Esophagus squamous epithelium (tissue), 5 donors: ENCODE results near the gene GPRC5B. TPM values are rescaled to one million over a fixed set of nuclear protein-coding genes. Genes with fewer than 3 reads are reported as not detected.
A peak's percentile ranks its signal among the peaks of the same experiment; 100 is the strongest.

Source experiments
- DNase-seq: peaks from one replicate; lab custom pipeline; 2025; lab: John Stamatoyannopoulos, UW
- H3K27ac ChIP-seq, 4 donors: fragments of 200-600 bp; sonication (generic); one replicate each; pipeline ENCODE4 v1.5.1; 2016 to 2019; ENCODE audit warnings: mild to moderate bottlenecking in 1 of 4
- H3K27me3 ChIP-seq, 4 donors: fragments of 200-600 bp; sonication (generic); 1 replicate in 3 of 4; 2 replicates in 1 of 4; pipeline versions ENCODE4 v1.5.1 to v1.6.0; 2017 to 2021; ENCODE audit warnings: antibody characterized with exemption in 1 of 4
- H3K36me3 ChIP-seq, 3 donors: fragments of 200-600 bp; sonication (generic); one replicate each; pipeline ENCODE4 v1.5.1; 2016 to 2019
- H3K4me1 ChIP-seq, 3 donors: fragments of 200-600 bp; sonication (generic); one replicate each; pipeline ENCODE4 v1.5.1; 2017 to 2019
- H3K4me3 ChIP-seq, 4 donors: fragments of 200-600 bp; sonication (generic); 1 replicate in 3 of 4; 2 replicates in 1 of 4; pipeline ENCODE4 v1.5.1; 2016 to 2019; ENCODE audit warnings: mild to moderate bottlenecking in 2 of 4, moderate library complexity in 1 of 4
- H3K9me3 ChIP-seq, 3 donors: fragments of 200-600 bp; sonication (generic); one replicate each; pipeline ENCODE4 v1.5.1; 2016 to 2019
- CTCF ChIP-seq, 6 experiments: fragments of 450-650 bp in 4 of 6; fragments of 200-600 bp in 2 of 6; sonication (generic) in 2 of 6; IDR thresholded peaks; one replicate each; pipeline ENCODE4 v1.5.1; 2016 to 2019; ENCODE audit warnings: antibody characterized with exemption in 6 of 6, mild to moderate bottlenecking in 4 of 6, moderate library complexity in 4 of 6
- POLR2A ChIP-seq, 4 donors: fragments of 450-650 bp; IDR thresholded peaks; one replicate each; pipeline ENCODE4 v1.6.1; 2017; ENCODE audit warnings: antibody characterized with exemption in 4 of 4, mild to moderate bottlenecking in 4 of 4, moderate library complexity in 3 of 4
- WGBS, 2 donors: methylation state at CpG; one replicate each; pipeline ENCODE4 v1.1.5; 2018; 5-methylcytosine and 5-hydroxymethylcytosine counted together
- intact Hi-C: fragments of 100-400 bp; cut with DNase I; formaldehyde crosslinking; loops from one replicate; pipeline ENCODE4 v1.15.0; 2022
- total RNA-seq, 4 donors: library from RNA; depleted of rRNA; stranded (reverse); fragments of >200 nt; gene quantifications; one replicate each; pipeline ENCODE4 v1.1.0, GENCODE V29; 2016
- donor health status: DM: yes; HTN: yes; CAD: no.

Gene GPRC5B
- total RNA-seq, 4 donors from 2014 or later, result 1.9 to 26.1 (median 8.4) TPM

- peak overlapping the region in 1 of 4 donors; percentile 26 for H3K27ac ChIP-seq
- 43 to 55% methylated on average over 17 to 21 of the region's 21 CpGs for WGBS, 2 donors
- H3K36me3 ChIP-seq, result peaks cover 0 to 39% (median 0%) of the 10 kb centered on the region in 3 donors
- intact Hi-C loops, result no loop called here
- no peak overlapping the region for H3K4me3 ChIP-seq
- H3K9me3 ChIP-seq, result no peaks in the 10 kb centered on the region
- H3K27me3 ChIP-seq, result no peaks in the 10 kb centered on the region
- DNase-seq, result no peak
- peaks cover 0 to 19% (median 0%) of the 10 kb centered on the region in 3 donors for H3K4me1 ChIP-seq
- TF ChIP-seq POLR2A (IDR thresholded peaks at IDR 0.05) (no peak), CTCF (IDR thresholded peaks at IDR 0.05) (no peak)
These were observed 24.2 kb downstream of the GPRC5B start for GRCh38 chr16:19860166-19861041.

- Histone ChIP-seq H3K36me3 (peaks cover 0 to 39% (median 0%) of the 10 kb centered on the region in 3 donors), H3K27ac (no peak overlapping the region), H3K4me1 (peaks cover 0 to 19% (median 0%) of the 10 kb centered on the region in 3 donors), H3K4me3 (no peak overlapping the region), H3K27me3 (no peaks in the 10 kb centered on the region), H3K9me3 (no peaks in the 10 kb centered on the region)
- DNase-seq, result no peak
- 88 to 93% methylated on average over 4 of the region's 4 CpGs for WGBS, 2 donors
- intact Hi-C loops, result no loop called here
- TF ChIP-seq CTCF (IDR thresholded peaks at IDR 0.05) (no peak), POLR2A (IDR thresholded peaks at IDR 0.05) (no peak)
These were observed 25.0 kb downstream of the GPRC5B start for GRCh38 chr16:19859603-19860002.

GRCh38 chr16:19859166-19859565 lies 25.5 kb downstream of the GPRC5B start:
- peaks cover 0 to 19% (median 0%) of the 10 kb centered on the region in 3 donors for H3K4me1 ChIP-seq
- no peak overlapping the region for H3K27ac ChIP-seq
- WGBS, 2 donors, result 90 to 91% methylated on average over 5 to 9 of the region's 9 CpGs
- no peak for DNase-seq
- no peaks in the 10 kb centered on the region for H3K9me3 ChIP-seq
- no peak overlapping the region for H3K4me3 ChIP-seq
- H3K36me3 ChIP-seq, result peaks cover 0 to 39% (median 0%) of the 10 kb centered on the region in 3 donors
- no peak for TF ChIP-seq CTCF (IDR thresholded peaks at IDR 0.05)
- no peak for TF ChIP-seq POLR2A (IDR thresholded peaks at IDR 0.05)
- no peaks in the 10 kb centered on the region for H3K27me3 ChIP-seq
- intact Hi-C loops, result no loop called here

GRCh38 chr16:19858340-19859018 lies 26.2 kb downstream of the GPRC5B start:
- H3K27ac ChIP-seq, result no peak overlapping the region
- no peak for DNase-seq
- H3K4me1 ChIP-seq, result peaks cover 0 to 22% (median 0%) of the 10 kb centered on the region in 3 donors
- H3K36me3 ChIP-seq, result peaks cover 0 to 39% (median 0%) of the 10 kb centered on the region in 3 donors
- intact Hi-C loops, result no loop called here
- TF ChIP-seq CTCF (IDR thresholded peaks at IDR 0.05) (no peak), POLR2A (IDR thresholded peaks at IDR 0.05) (no peak)
- H3K4me3 ChIP-seq, result no peak overlapping the region
- no peaks in the 10 kb centered on the region for H3K9me3 ChIP-seq
- no peaks in the 10 kb centered on the region for H3K27me3 ChIP-seq
- WGBS, 2 donors, result 74 to 84% methylated on average over 11 to 19 of the region's 22 CpGs
